Lung (tissue), 12 donors: Measurements from ENCODE around the gene ROR1. TPM values are rescaled to one million over a fixed set of nuclear protein-coding genes. Genes with fewer than 3 reads are reported as not detected.

Source experiments
- ATAC-seq: fragments of 200-7000 bp; cut with Tn5 transposase; one replicate; pipeline ENCODE4 v1.9.1; 2020; ENCODE audit warnings: moderate number of reproducible peaks; ENCODE audit not compliant: insufficient read depth, low FRiP score
- DNase-seq, 3 donors: peaks; one replicate each; pipeline ENCODE4 v3.0.0-alpha.2; 2013 to 2017
- H3K27ac ChIP-seq, 2 donors: one replicate each; pipeline ENCODE4 v1.5.1; 2013; ENCODE audit warnings: mild to moderate bottlenecking in 2 of 2, moderate library complexity in 2 of 2, control low read depth in 1 of 2, inconsistent platforms in 1 of 2, low read depth in 1 of 2, low read length in 1 of 2
- H3K27me3 ChIP-seq, 3 donors: one replicate each; pipeline ENCODE4 v1.5.1; 2013; ENCODE audit warnings: low read length in 2 of 3; ENCODE audit not compliant: control insufficient read depth in 3 of 3, insufficient read depth in 3 of 3
- H3K36me3 ChIP-seq, 4 donors: one replicate each; pipeline ENCODE4 v1.5.1; 2013; ENCODE audit warnings: low read length in 4 of 4, mild to moderate bottlenecking in 1 of 4, moderate library complexity in 1 of 4; ENCODE audit not compliant: control insufficient read depth in 4 of 4, insufficient read depth in 4 of 4
- H3K4me1 ChIP-seq, 5 donors: one replicate each; pipeline ENCODE4 v1.5.1; 2013; ENCODE audit warnings: low read length in 5 of 5, mild to moderate bottlenecking in 2 of 5, moderate library complexity in 1 of 5; ENCODE audit not compliant: control insufficient read depth in 5 of 5, insufficient read depth in 5 of 5
- H3K4me3 ChIP-seq: one replicate; pipeline ENCODE4 v1.5.1; 2013; ENCODE audit warnings: mild to moderate bottlenecking, control low read depth, moderate library complexity
- H3K9ac ChIP-seq, 2 donors: one replicate each; pipeline ENCODE4 v1.5.1; 2013; ENCODE audit warnings: low read length in 2 of 2, control low read depth in 1 of 2; ENCODE audit not compliant: insufficient read depth in 1 of 2
- H3K9me3 ChIP-seq, 4 donors: one replicate each; pipeline ENCODE4 v1.5.1; 2013; ENCODE audit warnings: low read length in 3 of 4, mild to moderate bottlenecking in 1 of 4, moderate library complexity in 1 of 4; ENCODE audit not compliant: control insufficient read depth in 4 of 4, insufficient read depth in 3 of 4
- WGBS, 2 donors: extraction: QIAGEN DNeasy Blood & Tissue Kit; methylation state at CpG; one replicate each; pipeline ENCODE4 v1.1.7; 2013; 5-methylcytosine and 5-hydroxymethylcytosine counted together
- polyA plus RNA-seq, 2 donors: library from polyadenylated mRNA; stranded (reverse); fragments of 200-250 nt; gene quantifications; one replicate each; pipeline ENCODE4 v1.2.1, GENCODE V29; 2013
- total RNA-seq, 2 donors: library from RNA; depleted of rRNA in 1 of 2; stranded (reverse); fragments of >200 nt in 1 of 2; gene quantifications; one replicate each; pipeline ENCODE4 v1.2.1, GENCODE V29; 2014 to 2021
- TF ChIP-seq, protein P1 (sequence below): IDR thresholded peaks from 2 replicates; pipeline ENCODE4 v1.5.1; 2012; ENCODE audit warnings: mild to moderate bottlenecking; ENCODE audit errors: control extremely low read depth, extremely low read depth
- donor health status: control.
- donor health status: control.
- donor health status: Bipolar disorder and iron deficiency.
- donor health status: healthy.
- donor health status: DM: yes; HTN: yes; CAD: no.

Gene ROR1
- total and polyA plus RNA-seq, 4 donors = 2.9 to 47.0 (median 14.0) TPM

DNA sequence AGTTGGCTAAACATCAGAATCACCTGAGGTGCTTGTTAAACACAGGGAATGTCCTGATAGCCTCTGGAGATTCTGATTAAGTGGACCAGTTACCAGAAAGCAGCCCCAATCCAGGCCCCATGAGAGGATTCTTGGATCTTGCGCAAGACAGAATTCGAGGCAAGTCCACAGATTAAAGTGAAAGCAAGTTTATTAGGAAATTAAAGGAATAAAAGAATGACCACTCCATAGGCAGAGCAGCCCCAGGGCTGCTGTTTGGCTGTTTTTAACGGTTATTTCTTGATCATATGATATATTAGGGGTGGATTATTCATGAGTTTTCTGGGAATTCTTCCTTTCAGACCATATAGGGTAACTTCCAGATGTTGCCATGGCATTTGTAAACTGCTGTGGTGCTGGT, 176.2 kb downstream of the ROR1 start:
- DNase-seq (peak; percentile 54 to 80 (median 70)), ATAC-seq (peak; percentile 57)
- TF ChIP-seq, protein P1, sequence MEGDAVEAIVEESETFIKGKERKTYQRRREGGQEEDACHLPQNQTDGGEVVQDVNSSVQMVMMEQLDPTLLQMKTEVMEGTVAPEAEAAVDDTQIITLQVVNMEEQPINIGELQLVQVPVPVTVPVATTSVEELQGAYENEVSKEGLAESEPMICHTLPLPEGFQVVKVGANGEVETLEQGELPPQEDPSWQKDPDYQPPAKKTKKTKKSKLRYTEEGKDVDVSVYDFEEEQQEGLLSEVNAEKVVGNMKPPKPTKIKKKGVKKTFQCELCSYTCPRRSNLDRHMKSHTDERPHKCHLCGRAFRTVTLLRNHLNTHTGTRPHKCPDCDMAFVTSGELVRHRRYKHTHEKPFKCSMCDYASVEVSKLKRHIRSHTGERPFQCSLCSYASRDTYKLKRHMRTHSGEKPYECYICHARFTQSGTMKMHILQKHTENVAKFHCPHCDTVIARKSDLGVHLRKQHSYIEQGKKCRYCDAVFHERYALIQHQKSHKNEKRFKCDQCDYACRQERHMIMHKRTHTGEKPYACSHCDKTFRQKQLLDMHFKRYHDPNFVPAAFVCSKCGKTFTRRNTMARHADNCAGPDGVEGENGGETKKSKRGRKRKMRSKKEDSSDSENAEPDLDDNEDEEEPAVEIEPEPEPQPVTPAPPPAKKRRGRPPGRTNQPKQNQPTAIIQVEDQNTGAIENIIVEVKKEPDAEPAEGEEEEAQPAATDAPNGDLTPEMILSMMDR = no peak
- H3K36me3 ChIP-seq = peaks cover 0 to 3% (median 0%) of the 10 kb centered on the region in 4 donors
- H3K27ac ChIP-seq = no peak overlapping the region
- no peaks in the 10 kb centered on the region for H3K27me3 ChIP-seq
- H3K4me1 ChIP-seq = peaks cover 0 to 16% (median 9%) of the 10 kb centered on the region in 5 donors
- 41 to 71% methylated on average over 3 of the region's 3 CpGs for WGBS, 2 donors
- peak overlapping the region in 1 of 2 donors; percentile 1 for H3K9ac ChIP-seq
- H3K4me3 ChIP-seq = no peak overlapping the region
- peaks cover 0 to 11% (median 3%) of the 10 kb centered on the region in 4 donors for H3K9me3 ChIP-seq

DNA sequence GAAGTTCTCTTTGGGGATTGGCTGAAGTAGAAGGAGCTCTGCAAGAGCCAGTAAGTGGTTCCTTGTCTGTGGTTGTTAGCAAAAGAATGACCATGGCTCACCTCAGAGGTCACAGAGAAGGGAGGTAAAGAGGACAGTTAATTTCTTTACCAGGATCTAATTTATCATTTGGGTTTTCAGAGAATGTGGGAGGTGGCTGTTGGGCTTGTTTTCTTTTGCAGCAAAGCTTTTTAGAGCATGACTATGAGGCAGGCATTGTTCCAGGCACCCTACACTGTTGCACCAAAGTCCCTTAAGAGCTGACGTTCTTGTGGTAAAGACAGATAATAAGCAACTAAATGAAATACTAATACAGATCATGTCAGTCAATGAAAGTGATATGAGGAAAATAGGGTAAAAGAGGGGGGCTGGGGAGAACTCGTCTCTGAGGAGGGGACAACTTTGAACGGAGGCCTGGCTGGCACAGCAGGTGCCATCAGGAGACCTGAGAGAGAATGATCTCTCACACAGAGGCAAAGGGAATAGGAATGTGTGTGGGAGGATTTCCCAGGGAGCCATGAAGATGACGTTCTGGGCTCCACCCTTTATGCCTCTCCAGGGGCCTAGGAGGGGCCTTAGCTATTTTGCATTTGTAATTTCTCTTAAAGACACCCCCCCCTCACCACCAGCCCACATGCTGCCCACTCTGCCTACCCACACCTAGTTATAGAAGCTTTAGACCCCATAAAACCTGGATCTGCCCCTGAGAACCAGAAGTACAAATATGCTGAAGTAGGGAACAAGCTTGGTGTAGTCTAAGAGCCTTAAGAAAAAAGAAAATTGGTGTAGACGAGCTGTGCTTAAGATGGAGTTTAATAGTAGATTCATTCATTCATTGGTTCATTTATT, 177.5 kb downstream of the ROR1 start:
- Histone ChIP-seq H3K27ac (no peak overlapping the region), H3K4me1 (peaks cover 0 to 16% (median 7%) of the 10 kb centered on the region in 5 donors), H3K4me3 (no peak overlapping the region), H3K36me3 (no peaks in the 10 kb centered on the region), H3K9ac (no peak overlapping the region), H3K9me3 (peaks cover 0 to 11% (median 4%) of the 10 kb centered on the region in 4 donors), H3K27me3 (no peaks in the 10 kb centered on the region)
- TF ChIP-seq, protein P1 = no peak
- 75 to 87% methylated on average over 5 of the region's 5 CpGs for WGBS, 2 donors
- DNase-seq (no peak), ATAC-seq (no peak)

DNA sequence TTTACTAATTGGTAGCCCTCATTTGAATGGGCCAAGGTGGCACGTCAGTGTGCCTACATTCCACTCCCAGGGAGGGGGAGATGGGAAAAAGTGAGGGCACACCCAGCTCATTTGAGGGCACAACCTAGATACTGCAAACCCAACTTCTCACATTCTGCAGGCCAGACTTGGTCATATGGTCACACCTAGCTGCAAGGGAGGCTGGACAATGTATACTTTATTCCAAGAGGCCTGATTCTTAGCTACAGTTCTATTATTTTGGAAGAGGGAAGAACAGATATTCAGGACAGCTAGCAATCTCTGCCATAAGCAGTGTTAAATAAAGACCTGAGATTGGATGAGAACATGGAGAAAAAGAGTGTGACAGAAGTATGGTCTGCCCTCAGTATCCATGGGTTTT, 180.4 kb downstream of the ROR1 start:
- 88 to 100% methylated on average over 1 of the region's 1 CpG for WGBS, 2 donors
- no peak for ATAC-seq

More for the DNA sequence above, 180.4 kb downstream of the ROR1 start:
- H3K27me3 ChIP-seq = no peaks in the 10 kb centered on the region
- H3K27ac ChIP-seq = no peak overlapping the region
- peaks cover 0 to 14% (median 7%) of the 10 kb centered on the region in 5 donors for H3K4me1 ChIP-seq
- TF ChIP-seq, protein P1 = no peak
- no peak overlapping the region for H3K9ac ChIP-seq
- H3K36me3 ChIP-seq = peaks cover 0 to 6% (median 0%) of the 10 kb centered on the region in 4 donors
- no peak overlapping the region for H3K4me3 ChIP-seq
- peaks cover 0 to 15% (median 4%) of the 10 kb centered on the region in 4 donors for H3K9me3 ChIP-seq
- DNase-seq = no peak
